ENCODE measurements around the gene PCOLCE2. TPM values are rescaled to one million over a fixed set of nuclear protein-coding genes. Genes with fewer than 3 reads are reported as not detected.

The PCOLCE2 gene
- total RNA-seq, 2 experiments from 2014 or later, result 1.3 to 2.0 TPM

- Mint-ChIP-seq H3K36me3 (peaks cover 2% of the 10 kb centered on the region), H3K27me3 (no peaks in the 10 kb centered on the region), H3K4me3 (no peak overlapping the region), H3K9me3 (peaks cover 2% of the 10 kb centered on the region), H3K4me1 (no peaks in the 10 kb centered on the region), H3K27ac (no peak overlapping the region)
- no peak for DNase-seq
Measured at GRCh38 chr3:142778541-142778940, 110.3 kb downstream of the PCOLCE2 start.

DNA sequence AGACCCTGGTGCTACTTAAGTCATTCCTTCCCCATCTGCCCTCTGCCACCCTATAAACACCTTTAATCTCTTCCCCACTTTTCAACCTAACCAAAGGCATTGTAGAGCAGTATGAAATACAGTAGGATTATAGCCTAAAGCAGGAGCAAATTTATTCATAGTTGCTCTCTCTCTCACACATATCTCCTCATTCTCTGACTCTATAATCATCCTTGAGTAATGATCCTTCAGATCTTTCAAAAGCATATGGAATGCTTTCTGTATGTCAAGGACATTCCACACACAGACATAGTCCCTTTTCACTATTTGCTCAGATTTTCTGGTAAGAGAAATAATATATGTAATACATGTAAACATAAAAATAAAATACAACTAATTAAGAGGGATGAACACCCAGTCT is 111.0 kb downstream of the PCOLCE2 start:
- DNase-seq, result no peak
- Mint-ChIP-seq H3K4me1 (no peaks in the 10 kb centered on the region), H3K27me3 (no peaks in the 10 kb centered on the region), H3K4me3 (no peak overlapping the region), H3K27ac (no peak overlapping the region), H3K36me3 (peaks cover 6% of the 10 kb centered on the region), H3K9me3 (peaks cover 2% of the 10 kb centered on the region)

DNA sequence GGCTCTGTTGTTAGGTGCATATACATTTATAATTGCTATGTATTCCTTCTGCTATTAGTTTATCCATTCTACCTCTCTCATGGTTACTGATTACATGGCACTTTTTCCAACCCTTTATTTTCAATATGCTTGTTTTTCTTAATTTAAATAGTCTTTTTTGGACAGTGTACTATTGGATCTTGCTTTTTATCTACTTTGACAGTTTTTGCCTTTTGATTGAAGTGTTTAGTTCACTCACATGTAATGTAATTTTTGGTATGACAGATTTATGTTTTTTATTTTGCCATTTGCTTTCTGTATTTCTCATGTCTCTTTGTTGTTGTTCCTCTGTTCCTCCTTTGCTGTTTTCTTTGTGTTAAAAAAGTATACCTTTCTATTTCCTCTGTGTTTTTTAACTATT is 120.5 kb downstream of the PCOLCE2 start:
- Mint-ChIP-seq H3K4me1 (no peaks in the 10 kb centered on the region), H3K4me3 (no peak overlapping the region), H3K36me3 (peaks cover 32% of the 10 kb centered on the region), H3K9me3 (peaks cover 21% of the 10 kb centered on the region), H3K27ac (no peak overlapping the region), H3K27me3 (no peaks in the 10 kb centered on the region)
- DNase-seq, result no peak

Other genes with a start within 250 kb of the PCOLCE2 start
- gene TRPC1, start 165.0 kb downstream of the PCOLCE2 start, total RNA-seq, result 1 to 10 TPM; 1.5 to 2.1 TPM
- gene PAQR9, start 74.6 kb upstream of the PCOLCE2 start, total RNA-seq, result not detected
- 100 to 1,000 TPM; 201 to 209 TPM for gene U2SURP, start 112.5 kb upstream of the PCOLCE2 start, total RNA-seq
- 10 to 100 TPM; 12.0 to 13.2 TPM for gene CHST2, start 230.7 kb upstream of the PCOLCE2 start, total RNA-seq

Measured in activated naive CD8-positive, alpha-beta T cell treated with anti-CD3 and anti-CD28 coated beads for 36 hours (primary cell).